Measurements from ENCODE around the gene MED13.
"Not testable (repeated sequence)": the region's sequence is repeated elsewhere in the genome, so short reads cannot be mapped to it uniquely, and the experiment has no call there.

MED13 gene

DNA sequence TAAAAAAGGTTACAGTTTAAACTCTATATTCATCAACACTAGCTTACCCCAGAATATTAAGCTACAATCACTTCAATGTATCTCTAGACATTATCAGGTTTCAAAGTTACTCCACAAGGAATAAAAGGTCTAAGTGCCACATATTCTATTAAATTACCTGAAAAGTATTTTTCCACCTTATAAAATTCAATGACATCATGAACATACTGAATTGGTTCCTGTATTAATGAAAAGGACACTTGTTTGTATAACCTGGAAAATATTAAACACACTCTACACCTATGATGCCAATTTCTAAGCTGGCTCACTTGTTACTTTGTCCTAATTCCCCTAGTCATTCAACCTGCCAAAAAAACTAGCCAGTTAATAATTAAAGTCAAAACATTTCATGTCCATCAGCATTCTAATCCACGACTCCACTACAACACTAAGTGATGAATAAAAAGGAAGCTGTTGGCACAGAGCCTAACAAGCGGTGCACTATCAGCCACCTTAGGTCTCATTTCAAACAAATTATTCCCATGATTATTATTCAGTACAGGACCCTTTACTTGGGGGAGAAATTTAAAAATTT, 12.2 kb downstream of the MED13 start:
- no peak for DNase-seq (ENCODE audit: low read depth)

DNA sequence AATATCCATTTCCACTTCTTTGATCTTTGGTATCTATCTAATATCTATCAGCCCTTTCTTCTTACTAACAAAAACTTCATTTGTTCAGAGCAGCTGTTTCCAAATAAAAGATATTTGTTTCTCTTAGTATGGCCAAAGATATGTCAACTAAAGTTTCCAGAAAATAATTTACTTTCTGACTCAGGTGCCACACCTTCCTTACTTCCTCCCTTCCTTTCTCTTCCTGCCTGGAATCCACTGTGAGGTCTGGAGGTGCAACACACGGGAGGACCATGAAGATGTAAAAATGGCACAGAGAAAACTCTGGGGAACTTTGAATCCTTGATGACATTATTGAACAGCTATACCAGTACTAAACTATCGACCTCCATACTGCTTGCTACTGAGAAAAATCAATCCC, 14.0 kb downstream of the MED13 start:
- DNase-seq (ENCODE audit: low read depth), result no peak

DNA sequence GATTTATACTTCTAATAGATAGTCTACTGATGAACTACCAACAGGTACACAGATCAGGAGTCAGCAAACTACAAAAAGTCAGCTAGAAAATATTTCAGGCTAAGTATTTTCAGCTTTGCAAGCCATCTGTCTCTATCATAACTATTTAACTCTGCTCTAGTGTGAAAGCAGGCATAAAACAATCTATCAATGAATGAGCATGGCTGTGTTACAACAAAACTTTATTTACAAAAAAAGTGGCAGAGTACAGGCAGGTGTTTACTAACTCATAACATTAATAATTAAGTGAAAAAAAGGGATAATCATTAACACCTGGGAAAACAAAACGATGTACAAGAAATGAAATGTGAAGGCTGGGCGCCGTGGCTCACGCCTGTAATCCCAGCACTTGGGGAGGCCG, 15.8 kb downstream of the MED13 start:
- DNase-seq (ENCODE audit: low read depth), result no peak

DNA sequence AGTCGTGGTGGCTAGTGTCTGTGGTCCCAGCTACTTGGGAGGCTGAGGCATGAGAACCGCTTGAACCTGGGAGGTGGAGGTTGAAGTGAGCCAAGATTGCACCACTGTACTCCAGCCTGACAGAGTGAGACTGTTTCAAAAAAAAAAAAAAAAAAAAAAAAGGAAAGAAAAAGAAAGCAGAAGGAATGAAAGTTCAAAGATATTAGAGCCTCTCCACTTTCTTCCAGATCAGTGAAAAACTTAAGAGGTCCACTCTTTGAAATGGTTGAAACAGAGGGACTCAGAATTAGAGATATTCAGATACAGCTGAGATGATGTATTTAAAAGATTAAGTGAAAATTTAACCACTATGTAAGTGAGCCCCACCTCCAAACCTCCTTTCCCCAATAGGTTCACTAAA, 16.8 kb downstream of the MED13 start:
- no peak for DNase-seq (ENCODE audit: low read depth)

GRCh38 chr17:62045517-62045916, 19.6 kb downstream of the MED13 start:
- no peak for DNase-seq (ENCODE audit: low read depth)

DNA sequence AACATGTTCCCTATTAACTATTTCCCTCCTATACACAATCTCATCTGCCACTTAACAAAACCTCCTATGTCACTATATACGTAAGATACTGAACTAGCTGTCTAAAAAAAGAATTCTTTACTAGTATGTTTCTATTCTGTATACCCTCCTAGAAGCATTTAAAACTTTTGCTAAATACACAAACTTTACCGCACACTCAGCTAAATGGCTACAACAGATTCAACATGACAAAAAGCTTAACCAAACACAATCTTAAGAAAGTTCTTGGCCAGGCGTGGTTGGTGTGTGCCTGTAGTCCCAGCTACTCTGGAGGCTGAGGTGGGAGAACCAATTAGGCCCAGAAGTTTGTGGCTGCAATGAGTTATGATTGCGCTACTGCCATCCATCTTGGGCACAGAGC, 20.0 kb downstream of the MED13 start:
- DNase-seq (ENCODE audit: low read depth), result no peak

DNA sequence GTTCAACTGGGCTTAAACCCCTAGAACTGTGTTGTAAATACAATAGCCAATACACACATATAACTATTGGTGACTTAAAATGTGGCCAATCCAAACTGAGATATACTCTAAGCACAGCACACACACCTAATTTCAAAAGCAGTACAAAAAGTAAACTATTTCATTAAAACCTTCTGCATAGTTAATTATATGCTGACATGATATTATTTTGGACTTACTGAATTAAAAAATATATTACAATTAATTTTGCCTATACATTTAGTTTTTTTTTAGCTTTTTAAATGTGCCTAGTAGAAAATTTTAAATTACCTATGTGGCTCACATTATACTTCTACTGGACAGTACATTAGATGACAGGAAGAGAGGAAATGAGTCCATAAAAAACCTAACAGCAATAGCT, 21.5 kb downstream of the MED13 start:
- DNase-seq (ENCODE audit: low read depth), result no peak

- no peak for DNase-seq (ENCODE audit: low read depth)
Measured at GRCh38 chr17:62043140-62043539, 21.9 kb downstream of the MED13 start.

GRCh38 chr17:62038248-62038647, 26.8 kb downstream of the MED13 start:
- DNase-seq (ENCODE audit: low read depth), result no peak

DNA sequence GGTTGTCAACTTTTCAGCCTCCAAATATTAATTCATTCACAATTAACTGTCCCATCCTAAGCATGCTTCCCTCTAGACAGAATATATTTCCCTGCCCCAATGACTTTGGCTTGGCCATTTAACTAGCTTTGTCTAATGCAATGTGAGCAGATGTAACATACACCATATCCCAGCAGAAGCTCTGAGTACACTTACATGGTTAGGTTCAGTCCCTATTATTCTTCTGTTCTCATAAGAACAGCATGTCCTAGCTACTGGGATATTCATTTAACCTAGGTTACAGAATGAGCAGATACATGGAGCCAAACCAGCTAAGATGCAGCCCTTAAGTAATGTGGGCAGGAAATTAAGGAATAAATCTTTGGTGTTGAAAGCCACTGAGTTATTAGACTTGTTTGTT, 31.8 kb downstream of the MED13 start:
- no peak for DNase-seq (ENCODE audit: low read depth)

GRCh38 chr17:62032480-62032879, 32.6 kb downstream of the MED13 start:
- DNase-seq (ENCODE audit: low read depth), result peak; percentile 20

DNA sequence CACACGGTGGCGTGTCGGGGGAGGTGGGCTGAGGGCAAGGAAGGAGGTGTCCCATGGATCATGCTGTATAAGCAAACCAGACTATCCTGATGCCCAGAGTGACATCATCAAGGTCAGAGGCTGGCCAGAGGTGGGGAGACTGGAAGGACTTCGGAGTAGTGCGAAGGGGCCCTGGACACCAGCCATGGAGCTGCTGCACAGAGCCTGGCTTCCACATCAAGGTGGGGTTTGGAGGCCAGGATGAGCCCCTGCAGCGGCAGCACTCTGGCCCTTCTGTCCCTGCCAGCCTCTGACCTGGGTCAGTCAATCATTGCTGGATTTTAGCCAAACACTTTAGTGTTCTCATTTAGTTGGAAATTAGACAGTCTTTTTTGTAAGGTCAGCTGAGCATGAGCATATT, 34.8 kb downstream of the MED13 start:
- no peak for DNase-seq (ENCODE audit: low read depth)

- DNase-seq (ENCODE audit: low read depth), result peak; percentile 25
Measured at GRCh38 chr17:62024866-62025265, 40.2 kb downstream of the MED13 start.

- DNase-seq (ENCODE audit: low read depth), result peak; percentile 17
Measured at GRCh38 chr17:62017912-62018311, 47.2 kb downstream of the MED13 start.

GRCh38 chr17:62017496-62017895, 47.6 kb downstream of the MED13 start:
- peak; percentile 56 for DNase-seq (ENCODE audit: low read depth)

GRCh38 chr17:62014526-62014925, 50.6 kb downstream of the MED13 start:
- DNase-seq (ENCODE audit: low read depth), result peak; percentile 54

- no peak for DNase-seq (ENCODE audit: low read depth)
Measured at GRCh38 chr17:62009220-62009619, 55.9 kb downstream of the MED13 start.

DNA sequence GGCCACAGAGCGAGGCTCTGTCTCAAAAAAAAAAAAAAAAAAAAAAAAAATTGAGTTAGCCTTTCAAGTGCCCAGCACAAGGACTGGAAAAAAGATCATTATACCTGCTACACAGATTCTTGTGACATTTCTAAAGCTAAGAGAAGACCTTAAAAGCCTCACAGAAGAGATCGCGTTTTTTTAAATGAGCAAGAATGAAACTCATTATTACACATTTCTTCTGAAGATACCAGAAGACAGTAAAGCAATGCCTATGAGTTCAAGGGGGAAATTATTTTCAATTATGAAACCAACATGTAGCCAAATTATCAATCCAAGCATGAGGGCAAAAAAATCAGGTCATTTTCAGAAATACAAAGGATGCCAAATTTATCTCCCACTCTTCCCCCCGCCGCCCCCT, 56.8 kb downstream of the MED13 start:
- no peak for DNase-seq (ENCODE audit: low read depth)

DNA sequence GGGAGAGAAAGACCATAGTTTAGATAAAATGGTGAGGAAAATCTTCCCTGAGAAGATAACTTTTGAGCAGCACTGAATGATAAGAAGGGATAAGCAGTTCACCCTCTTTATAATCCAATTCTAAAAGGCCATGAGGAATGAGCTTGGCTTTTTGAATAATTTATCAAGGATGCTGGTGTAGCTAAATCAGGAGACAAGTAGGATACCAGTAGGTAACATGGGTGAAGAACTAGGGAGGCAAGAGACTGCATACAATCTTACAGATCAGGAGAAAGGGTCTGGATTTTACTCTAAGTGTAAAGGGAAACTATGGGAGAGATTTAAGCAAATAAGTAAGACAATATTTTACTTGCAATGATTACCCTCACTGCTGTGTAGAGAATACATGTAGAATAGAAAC, 60.7 kb downstream of the MED13 start:
- DNase-seq (ENCODE audit: low read depth), result no peak

GRCh38 chr17:62003141-62003540, 61.9 kb downstream of the MED13 start:
- not testable (repeated sequence) for DNase-seq (ENCODE audit: low read depth)

GRCh38 chr17:62001105-62001504, 64.0 kb downstream of the MED13 start:
- no peak for DNase-seq (ENCODE audit: low read depth)

DNA sequence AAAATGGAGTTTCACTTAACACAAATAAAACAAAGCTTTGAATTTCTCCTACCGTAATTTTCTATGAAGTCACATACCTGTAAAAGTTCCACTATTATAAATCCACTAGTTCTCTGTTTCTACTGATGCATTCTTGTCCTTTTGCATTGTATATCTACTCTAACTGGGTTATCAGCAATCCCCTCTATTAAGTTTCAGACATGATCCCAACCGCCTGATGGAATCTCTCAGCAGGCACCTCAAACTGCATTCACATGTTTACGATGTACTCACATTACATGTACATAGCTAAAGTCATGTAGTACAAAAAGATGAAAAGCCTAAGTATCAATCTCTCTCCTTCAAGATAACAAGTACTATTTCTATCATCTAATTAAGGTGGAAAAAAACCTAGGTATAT, 64.9 kb downstream of the MED13 start:
- no peak for DNase-seq (ENCODE audit: low read depth)

DNA sequence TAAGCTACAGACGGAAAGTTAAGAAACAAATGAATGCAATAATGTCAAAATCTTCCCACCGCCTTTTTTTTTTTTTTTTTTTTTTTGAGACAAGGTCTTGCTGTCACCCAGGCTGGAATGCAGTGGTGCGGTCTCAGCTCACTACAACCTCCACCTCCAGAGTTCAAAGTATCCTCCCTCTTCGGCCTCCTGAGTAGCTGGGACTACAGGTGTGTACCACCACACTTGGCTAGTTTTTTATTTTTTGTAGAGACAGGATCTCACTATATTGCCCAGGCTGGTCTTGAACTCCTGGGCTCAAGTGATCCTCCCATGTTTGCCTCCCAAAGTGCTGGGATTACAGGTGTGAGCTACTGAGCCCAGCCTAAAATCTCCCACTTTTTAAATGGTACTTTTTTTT, 66.5 kb downstream of the MED13 start:
- DNase-seq (ENCODE audit: low read depth), result not testable (repeated sequence)

DNA sequence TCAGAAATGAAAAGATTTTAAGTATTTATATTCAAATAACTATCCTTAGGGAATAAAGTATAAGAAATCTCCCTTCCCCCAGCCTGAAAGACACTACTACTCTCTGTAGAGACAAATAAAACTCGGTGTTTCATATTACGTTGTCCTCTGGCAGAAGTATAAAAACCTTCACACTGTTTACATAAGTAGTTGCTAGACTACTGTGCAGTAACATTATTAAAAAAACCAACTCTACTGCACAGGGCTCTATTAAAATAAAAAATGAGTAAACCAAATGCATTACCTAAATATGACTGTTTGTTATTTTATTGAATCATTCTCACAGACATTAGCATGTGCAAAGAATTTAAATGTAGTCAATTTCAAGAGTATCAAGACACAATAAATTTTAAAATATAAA, 67.4 kb downstream of the MED13 start:
- DNase-seq (ENCODE audit: low read depth), result peak; percentile 72

Measured in EH (cell line).